Stimulated activated CD8-positive, alpha-beta memory T cell treated with anti-CD3 and anti-CD28 coated beads, Interleukin-15, amount 100 ng/mL, for 24 hours (primary cell): Measurements from ENCODE around the gene TMEM47.

Source experiments
- DNase-seq: peaks from one replicate; pipeline ENCODE4 v3.0.0-alpha.2; 2020; ENCODE audit warnings: low read depth

Gene TMEM47

DNA sequence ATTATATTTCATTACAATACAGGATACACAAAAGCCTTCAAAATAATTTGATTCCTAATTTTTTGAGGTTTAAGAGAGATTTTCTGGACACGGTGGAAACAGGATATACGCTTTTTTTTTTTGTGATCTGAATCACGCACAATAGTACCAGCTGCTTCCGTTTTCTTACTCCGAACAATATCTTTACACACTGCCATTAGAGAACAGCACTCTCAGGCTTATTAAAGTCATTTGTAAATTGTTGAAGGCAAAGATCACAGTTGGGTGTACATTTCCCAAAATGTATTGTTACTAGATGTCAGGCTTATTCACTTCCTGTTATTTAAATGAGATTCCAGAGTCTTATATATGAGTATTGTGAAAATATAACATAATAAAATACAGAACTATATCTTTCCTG lies 71.5 kb downstream of the TMEM47 start:
- DNase-seq, result no peak

DNA sequence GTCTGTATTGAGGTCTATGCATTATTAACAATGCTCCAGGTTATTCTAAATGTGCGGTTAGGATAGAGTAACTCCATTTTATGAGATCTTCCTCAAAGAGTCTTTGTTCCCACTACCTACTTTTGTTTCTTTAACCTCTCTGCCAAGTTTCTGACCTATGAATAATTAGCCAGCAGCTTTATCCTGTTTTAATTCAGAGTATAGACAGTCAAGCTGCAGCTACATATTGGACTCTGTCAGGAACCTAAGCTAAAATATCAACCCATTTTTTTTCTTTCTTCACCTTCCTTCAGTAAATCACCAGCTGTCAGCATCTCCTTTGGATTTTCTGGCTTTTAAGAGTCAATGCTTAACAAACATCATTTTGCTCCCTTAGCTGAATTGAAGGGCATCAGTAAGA lies 72.3 kb downstream of the TMEM47 start:
- no peak for DNase-seq

DNA sequence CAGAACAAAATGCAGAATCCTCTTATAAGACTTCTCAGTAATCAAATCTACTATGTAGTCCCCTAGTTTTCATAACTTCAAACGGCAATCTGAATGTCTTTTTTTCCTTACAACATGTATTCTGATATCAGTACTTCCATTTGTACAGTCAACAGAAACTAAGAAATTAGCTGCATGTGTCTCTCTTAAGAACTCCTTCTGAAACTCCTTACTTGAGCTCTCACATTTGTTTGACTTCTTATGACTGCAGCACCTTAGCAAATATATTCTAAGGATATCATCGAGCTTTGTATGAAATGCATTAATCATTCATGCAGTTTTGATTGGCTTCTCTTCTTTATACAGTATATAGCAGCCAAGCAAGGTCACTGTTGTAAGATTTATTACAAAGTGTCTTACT lies 77.0 kb downstream of the TMEM47 start:
- DNase-seq, result no peak

DNA sequence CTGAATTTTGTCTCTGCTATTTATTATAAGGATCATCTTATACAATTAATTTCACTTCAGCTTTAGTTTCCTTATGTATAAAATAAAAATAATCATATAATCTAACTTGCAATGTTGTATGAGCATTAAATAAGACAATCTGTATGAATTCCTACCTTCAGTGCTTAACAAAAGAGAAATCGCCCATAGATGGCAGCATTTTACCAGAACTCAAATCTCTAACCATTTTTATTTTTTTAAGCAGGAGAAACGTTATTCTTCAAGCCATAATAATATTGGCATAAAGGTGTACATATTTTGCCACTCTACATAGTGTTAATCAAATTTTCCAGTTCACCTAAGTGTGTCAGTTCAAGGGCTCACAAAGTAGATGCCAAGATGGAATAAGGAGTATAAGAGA lies 78.8 kb downstream of the TMEM47 start:
- DNase-seq, result no peak
